ENCODE results near the gene ARHGEF25.
"Not testable (repeated sequence)": the region's sequence is repeated elsewhere in the genome, so short reads cannot be mapped to it uniquely, and the experiment has no call there.

ARHGEF25 gene

DNA sequence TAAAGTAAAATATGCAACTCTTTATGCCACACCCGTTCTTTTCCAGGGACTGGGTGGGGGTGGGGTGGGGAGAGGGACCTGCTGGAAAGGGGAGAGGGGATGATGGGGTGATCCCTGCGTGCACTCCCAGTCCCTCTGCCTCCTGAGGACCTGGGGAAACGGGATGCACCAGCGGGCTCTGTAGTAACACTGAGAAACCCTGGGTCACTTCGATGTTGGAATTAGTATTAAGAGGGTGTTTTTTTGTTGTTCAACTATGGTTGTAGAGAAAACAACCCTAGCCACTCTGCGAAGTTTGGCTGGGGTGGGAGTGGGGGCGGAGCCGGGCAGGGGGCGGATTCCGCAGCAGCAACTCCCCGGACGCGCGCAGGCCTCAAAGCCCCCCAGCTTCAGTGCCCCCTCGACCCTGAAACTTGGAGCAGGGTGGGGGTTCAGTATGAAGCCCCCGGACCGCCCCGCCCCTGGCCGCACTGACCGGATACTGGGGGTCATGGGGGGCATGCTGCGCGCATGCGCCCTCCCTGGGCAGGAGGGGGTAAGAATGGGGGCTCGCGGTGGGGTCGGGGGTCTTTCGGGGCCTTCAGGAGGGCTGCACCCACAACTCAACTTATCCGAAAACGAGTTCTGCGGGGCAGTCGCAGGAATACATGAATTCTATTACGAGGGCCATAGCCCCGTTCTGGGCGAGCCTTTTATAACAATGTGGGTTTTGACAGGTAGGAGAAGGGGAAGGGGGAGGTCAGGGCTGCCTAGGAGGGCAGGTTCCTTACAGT is 1.3 kb upstream of the ARHGEF25 start:
- DNase-seq, result no peak

DNA sequence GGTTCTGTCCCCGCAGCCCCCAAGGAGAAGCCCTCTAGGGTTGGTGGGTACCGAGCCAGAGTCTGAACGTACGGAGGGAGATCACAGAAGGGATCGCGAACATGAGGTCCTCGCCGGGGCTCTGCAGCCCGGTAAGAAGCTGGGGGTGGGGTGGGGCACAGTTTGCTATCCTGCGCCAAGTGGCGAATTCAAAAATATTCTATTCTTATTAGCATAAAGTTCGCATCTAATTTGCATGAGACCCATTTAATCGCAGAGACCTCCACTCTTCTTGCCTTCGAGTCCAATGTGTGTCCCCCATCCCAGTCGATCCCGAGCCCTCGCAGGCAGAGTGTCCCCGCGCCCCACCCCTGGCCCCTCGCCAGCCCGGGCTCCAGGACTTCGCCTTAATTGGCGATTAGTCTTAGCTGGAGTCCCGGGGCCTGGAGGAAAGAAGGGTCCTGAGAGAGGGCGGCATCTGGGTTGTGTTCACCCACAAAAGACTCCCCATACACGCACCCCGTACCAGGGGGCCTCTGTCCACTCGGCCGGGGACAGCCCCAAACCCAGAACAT is 604 bp upstream of the ARHGEF25 start:
- no peak for DNase-seq

DNA sequence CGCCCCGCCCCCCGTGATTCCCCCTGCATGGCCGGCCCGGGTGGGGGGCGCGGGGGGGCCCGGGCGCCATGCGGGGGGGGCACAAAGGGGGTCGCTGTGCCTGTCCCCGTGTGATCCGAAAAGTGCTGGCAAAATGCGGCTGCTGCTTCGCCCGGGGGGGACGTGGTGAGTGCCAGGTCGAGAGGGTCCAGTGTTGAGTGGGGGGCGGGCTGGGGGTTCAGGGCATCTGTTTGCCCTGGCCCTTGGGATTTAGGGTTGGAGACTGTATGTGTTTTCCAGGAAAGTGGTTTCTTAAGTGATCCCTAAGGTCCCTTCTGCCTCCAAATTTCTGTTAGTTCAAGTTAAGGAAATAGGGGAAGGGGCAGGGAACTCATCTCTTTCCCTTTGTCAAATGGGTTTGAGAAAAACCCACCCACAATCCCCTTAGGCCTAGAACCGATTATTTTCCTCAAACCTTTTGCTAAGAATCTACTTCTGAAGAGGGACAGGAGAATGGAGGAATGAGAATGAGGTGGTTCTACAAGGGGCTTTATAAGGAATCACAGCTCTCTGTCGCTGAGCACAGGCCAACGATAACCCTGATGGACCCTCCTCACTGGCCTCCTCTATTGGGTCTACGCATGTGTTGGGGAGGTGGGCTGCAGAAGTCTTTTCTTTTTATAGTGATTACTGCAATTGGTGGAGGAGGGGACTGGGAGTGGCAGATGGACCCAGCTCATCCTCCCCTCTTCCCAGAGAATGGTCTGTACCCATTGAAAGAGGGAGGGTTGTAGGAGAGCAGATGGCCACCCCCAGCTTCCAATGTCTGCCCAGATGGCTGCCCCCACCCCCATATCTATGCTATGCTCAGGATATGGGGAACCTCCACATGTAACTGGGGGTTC is 834 bp downstream of the ARHGEF25 start:
- no peak for DNase-seq

DNA sequence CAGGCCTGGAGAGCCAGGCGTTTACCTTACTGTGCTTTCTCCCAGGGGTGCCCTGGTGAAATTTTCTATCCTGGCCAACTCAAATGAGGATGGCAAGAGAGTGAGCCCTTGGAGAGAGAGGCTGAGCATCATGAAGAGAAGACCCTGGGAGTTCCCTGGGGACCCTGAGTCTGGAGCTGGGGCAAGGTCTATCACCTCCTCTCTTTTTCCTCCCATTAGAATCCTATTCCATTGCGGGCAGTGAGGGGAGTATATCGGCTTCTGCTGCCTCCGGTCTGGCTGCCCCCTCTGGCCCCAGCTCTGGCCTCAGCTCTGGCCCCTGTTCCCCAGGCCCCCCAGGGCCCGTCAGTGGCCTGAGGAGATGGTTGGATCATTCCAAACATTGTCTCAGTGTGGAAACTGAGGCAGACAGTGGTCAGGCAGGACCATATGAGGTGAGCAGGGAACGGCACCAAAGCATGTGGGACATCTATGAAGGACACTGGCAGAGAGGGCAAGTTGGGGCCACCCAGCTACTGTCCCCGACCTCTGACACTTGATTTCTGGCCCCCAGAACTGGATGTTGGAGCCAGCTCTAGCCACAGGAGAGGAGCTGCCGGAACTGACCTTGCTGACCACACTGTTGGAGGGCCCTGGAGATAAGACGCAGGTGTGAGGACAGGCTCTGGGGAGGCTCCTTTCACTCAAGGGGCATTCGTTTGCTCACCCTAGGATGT is 1.6 kb downstream of the ARHGEF25 start:
- no peak for DNase-seq

DNA sequence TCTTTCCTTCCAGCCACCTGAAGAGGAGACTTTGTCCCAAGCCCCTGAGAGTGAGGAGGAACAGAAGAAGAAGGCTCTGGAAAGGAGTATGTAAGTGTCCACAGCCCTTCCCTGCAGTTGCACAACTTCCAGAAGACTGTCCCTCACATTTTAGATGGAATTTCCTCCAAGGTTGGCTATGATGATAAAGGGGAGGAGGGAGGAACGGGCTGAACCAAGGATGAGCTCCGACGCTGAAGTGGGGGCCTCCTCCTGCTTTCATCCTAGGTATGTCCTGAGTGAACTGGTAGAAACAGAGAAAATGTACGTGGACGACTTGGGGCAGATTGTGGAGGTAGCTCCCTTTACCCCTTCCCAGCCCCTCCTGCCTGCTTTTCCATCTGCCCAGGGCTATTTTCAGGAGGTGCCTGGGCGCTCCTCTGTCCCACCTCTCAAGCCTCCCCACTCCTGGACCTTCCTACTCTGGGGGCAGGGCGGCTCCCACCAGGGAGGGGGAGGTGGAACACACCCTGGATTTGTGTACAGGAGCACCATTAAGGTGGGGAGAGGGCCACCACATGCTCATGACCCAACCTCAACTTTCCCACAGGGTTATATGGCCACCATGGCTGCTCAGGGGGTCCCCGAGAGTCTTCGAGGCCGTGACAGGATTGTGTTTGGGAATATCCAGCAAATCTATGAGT is 2.3 kb downstream of the ARHGEF25 start:
- no peak for DNase-seq

DNA sequence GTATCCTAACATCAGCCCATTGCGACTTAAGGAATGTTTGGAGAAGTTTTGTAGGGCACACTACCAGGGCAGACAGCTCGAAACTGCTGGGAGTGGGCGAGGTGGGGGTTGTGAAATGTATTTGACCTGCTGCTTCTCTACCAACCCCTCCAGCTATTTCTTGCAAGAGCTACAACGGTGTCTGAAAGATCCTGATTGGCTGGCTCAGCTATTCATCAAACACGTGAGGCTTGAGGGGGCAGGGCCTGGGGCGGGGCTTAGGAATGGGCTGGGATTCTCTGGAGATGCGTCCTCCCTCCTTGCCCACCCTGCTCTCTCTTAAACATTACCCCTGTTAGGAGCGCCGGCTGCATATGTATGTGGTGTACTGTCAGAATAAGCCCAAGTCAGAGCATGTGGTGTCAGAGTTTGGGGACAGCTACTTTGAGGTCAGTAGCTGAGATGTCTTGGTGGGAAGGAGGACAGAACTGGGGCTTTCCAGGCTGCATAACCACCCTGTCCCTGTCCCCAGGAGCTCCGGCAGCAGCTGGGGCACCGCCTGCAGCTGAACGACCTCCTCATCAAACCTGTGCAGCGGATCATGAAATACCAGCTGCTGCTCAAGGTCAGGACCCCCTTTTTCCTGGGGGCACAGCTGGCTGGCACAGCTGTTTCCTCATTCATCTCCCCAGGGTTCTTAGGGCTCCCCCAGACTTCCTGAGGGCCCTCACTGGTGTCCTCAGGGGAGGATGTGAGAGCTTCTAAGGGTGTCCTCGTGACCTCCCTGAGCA is 3.1 kb downstream of the ARHGEF25 start:
- DNase-seq, result no peak

DNA sequence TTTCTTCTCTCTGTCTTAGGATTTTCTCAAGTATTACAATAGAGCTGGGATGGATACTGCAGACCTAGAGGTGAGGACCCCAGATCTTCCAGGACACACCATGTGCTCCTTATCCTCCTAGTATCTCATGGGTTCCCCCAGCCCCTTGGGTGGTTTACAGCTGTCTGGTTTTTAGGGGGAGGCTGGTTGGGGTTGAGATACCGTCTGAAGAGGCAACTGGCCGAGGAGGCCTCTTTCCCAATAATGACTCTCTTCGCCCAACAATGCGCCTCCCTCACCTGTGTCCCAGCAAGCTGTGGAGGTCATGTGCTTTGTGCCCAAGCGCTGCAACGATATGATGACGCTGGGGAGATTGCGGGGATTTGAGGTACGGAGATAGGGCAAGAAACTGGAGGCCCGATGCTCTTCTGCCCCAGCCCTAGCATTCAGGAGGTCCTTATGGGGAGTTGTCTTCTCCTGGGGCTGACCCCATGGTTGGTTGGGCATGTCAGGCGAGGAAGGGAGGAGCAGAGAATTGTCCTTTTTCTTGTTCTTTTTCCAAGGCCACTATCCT is 3.8 kb downstream of the ARHGEF25 start:
- DNase-seq, result no peak

DNA sequence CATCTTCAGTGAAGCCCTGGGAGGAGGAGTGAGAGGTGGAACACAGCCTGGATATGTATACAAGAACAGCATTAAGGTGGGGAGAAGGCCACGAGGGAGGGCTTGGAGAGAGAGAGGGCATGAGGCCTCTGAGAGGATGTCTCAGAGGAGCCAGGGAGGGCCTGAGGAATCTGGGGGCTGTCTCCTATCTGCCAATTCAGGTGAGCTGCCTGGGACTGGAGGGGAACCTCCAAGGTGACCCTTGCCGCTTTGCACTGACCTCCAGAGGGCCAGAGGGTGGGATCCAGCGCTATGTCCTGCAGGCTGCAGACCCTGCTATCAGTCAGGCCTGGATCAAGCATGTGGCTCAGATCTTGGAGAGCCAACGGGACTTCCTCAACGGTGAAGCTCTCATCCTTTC is 4.4 kb downstream of the ARHGEF25 start:
- no peak for DNase-seq

DNA sequence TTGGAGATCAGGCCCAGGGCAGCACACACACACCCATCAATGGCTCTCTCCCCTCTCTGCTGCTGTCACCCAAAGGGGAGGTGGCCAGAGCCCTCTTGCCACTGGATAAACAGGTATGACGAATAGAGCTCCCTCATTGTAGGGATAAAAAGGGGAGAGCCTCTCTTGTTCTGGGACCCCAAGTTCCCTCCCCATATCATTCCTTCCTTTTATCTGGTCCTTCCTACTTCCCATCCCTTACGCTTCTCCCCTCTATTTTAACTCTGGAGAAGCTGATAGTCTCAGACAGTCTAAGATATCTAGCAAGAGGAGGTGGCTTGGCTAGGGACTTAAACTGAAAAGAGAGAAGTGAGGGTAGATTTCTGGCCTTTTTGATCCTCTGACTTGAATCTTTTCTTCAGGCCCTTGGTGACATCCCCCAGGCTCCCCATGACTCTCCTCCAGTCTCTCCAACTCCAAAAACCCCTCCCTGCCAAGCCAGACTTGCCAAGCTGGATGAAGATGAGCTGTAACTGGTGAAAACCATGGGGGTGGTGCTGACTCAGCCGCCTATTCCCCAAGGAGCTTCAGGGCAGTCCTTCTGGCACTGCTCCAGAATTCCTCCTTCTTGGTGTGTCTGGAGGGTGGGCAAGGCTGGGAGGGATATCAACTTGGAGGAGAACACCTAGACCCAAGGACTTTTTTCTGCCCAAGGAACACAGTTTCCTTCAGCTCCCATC is 5.3 kb downstream of the ARHGEF25 start:
- no peak for DNase-seq

DNA sequence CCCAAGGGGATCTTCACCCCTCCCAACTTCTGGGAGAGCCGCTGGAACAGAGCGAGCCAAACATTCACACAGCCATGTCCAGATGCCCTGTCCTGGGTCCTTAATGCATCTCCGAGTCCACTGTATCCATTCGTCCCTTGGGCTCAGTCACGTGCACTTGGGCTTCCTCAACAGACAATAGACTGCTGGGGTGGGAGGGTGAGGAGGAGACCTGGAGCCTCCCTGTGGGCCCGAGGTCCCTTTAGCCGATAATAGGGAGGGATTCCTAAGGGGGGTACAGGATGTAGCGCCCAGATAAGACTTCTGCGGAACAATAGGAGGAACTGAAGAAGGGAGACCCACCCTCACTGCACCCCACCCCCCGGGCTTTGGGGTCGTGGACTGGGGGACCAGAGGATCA is 6.7 kb downstream of the ARHGEF25 start:
- DNase-seq, result no peak

DNA sequence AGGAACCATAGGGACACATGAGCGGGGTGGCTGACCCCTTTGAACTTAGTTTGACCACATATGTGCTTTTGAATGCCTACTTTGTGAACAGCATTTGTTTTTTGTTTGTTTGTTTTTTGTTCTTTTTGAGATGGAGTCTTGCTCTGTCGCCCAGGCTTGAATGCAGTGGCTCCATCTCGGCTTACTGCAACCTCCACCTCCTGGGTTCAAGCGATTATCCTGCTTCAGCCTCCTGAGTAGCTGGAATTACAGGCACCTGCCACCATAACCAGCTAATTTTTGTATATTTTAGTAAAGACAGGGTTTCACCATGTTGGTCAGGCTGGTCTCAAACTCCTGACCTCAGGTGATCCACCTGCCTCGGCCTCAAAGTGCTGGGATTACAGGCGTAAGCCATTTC is 7.2 kb downstream of the ARHGEF25 start:
- DNase-seq, result not testable (repeated sequence)

DNA sequence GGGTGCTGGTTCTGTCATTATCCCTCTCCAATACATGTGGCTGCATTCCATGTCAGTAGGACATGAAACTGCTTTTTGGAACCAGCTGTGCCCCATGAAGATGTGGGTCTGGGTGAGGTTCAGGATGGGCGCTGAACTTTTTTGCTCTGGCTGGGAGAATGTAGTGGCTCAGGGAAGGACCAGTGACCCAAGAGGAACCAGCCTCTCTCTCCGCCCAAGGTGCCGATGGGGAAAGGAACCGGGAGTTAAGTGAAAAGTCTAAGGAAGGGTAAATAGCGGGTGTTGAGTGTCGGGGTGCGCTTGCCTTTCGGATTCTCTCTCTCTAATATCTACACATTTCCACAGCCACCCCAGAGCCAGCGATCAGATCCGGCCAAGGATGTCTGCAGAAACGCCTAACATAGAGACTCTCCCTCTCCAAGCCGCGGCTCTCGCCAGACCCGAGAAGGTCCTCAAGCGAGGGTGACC is 7.8 kb downstream of the ARHGEF25 start:
- no peak for DNase-seq

DNA sequence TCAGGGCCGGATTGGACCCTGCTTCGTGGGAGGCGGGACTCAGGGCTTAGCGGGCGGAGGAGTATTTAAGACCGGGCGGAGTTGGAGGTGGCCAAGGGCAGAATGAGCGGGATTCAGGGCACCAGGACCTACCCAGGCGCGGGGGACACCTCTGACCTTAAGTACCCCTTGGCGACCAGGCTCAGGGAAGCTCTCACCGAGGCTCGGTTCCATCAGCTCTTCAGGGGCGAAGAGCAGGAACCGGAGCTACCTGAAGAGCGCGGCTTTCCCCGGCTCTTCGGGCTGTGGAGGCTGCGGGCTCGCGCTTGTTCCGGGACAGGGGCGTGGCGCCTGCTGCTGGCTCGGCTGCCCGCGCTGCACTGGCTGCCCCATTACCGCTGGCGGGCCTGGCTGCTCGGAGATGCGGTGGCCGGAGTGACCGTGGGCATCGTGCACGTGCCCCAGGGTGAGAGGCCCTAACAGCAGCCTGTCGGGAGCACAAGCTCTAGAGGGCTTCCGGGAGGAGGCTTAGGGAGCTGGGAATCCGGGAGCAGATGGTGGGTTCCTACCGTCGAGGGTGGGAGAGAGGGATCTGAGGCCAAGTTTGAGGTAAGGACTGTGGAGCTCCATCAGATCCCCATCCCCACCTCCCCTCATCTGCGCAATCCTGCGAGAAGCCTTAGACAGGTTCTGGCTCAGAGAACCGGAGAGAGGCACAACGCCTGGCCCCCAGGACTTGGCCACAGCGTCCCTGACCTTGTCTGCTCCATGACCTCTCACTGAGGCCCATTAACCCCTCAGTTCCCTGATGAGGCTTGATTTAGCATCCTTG is 8.4 kb downstream of the ARHGEF25 start:
- peak; percentile 30 for DNase-seq

DNA sequence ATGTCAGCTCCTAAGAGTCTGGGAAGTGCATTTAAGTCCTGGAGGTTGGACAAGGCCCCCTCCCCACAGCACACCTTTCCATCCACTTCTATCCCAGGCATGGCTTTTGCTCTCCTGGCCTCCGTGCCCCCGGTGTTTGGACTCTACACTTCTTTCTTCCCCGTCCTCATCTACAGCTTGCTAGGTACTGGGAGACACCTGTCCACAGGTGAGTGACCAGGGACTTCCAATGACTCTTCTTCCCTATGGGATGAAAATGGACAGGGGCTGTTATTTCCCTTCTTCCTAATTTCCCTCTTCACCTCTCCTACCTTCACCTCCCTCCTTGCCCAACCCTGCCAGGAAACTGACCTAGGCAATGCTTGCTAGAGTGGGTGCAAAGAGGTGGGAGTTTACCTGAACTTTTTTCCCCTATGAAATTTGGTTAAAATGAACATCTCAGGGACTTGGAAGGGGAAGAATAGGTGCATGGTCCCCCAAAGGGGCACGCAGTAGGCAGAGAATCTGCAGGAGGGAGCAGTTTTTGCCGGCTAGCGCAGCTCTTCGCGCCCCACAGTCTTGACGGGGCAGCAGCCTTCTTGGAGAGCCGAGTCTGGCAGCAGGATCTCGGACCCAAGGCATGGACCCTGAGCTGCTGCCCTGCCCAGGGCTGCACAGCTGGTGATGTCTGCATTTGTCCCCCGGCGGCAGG is 9.2 kb downstream of the ARHGEF25 start:
- DNase-seq, result no peak

DNA sequence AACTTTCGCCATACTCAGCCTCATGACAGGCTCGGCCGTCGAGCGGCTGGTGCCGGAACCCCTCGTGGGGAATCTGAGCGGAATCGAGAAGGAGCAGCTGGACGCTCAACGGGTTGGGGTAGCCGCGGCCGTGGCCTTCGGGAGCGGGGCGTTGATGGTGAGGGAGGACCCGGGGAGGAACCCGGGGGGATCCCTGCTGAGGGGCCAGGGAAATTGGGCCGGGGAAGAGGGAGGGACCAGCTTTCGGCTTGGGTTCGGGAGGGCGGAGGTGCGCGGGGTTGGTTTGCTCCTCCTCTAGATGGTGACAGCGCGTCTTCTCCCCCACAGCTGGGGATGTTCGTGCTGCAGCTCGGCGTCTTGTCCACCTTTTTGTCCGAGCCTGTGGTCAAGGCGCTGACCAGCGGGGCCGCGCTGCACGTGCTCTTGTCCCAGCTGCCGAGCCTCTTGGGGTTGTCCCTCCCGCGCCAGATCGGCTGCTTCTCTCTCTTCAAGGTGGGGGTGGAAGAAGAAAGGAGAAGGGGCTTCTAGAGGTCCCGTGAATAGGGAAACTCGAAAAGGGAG is 9.8 kb downstream of the ARHGEF25 start:
- no peak for DNase-seq

DNA sequence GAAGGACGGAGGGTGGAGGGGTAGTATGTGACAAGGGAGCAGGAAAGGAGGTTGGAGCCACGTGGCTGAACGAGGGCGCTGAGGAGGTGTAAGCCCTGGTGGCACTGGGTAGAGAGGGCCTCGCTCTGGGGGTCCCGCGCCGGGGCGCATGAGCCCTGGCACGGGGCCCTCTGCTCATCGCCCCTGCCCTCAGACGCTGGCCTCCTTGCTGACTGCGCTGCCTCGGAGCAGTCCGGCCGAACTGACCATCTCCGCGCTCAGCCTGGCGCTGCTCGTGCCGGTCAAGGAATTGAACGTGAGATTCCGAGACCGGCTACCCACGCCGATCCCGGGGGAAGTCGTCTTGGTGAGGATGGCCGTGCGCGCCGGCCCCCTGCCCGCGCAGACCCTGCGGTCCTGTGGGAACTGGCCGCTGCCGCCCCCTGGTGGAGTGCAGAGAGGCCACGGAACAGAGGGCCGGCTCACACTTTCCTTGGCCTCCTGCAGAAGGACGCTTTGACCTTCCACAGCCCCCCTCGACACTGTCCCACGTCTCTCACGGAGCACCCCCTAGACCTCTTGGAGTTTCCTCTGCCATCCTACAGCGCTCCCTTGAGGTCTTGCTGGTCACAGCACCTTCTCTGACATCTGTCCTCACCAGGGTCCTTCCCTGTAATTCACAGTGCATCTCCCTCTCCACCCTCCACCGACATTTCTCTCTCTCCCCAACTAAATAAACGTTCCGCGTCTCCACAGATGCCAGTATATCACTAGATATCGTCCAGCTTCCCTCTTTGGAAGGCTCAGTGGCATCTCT is 10.5 kb downstream of the ARHGEF25 start:
- DNase-seq, result peak; percentile 62

DNA sequence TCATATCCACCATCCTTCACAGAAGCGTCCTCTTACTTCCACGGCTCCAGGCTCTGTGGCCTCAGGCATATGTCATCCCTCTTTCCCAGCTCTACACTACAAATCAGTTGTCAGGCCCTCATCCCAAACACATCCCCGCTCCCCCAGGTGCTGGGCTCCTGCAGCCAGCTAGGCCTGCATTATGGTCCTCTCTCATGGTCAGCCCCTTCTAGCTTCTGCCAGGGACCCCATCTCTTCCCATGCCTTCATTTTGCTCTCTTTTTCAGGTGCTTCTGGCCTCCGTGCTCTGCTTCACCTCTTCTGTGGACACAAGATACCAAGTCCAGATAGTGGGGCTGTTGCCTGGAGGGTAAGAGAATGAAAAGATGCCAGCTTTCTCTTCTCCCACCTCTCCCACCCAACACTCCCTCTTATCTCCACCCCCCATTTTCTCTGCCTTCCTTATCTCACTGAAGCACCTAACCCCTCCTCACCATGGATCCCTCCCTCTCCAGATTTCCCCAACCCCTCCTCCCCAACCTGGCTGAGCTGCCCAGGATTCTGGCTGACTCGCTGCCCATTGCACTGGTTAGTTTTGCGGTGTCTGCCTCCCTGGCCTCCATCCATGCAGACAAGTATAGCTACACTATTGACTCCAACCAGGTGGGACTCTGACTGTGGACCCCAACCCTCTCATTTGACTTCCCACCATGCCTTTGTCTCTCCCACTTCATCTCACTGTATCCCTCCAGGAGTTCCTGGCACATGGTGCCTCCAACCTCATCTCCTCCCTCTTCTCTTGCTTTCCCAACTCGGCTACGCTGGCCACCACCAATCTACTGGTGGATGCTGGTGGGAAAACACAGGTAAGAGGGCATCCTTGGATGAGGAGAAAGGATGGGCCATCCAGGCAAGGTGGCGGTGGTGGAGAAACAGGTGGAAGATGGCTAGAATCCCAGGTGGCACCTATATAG is 11.3 kb downstream of the ARHGEF25 start:
- DNase-seq, result no peak

Data from CD4-positive, alpha-beta T cell treated with Interleukin-10 for 1 hour (primary cell).